GM18861 (cell line): ENCODE data around the gene FBXL19.

Source experiments
- ATAC-seq: cut with Tn5 transposase; IDR thresholded peaks from one replicate; pipeline ENCODE4 v1.9.1; 2021; ENCODE audit not compliant: unreplicated experiment

The FBXL19 gene

DNA sequence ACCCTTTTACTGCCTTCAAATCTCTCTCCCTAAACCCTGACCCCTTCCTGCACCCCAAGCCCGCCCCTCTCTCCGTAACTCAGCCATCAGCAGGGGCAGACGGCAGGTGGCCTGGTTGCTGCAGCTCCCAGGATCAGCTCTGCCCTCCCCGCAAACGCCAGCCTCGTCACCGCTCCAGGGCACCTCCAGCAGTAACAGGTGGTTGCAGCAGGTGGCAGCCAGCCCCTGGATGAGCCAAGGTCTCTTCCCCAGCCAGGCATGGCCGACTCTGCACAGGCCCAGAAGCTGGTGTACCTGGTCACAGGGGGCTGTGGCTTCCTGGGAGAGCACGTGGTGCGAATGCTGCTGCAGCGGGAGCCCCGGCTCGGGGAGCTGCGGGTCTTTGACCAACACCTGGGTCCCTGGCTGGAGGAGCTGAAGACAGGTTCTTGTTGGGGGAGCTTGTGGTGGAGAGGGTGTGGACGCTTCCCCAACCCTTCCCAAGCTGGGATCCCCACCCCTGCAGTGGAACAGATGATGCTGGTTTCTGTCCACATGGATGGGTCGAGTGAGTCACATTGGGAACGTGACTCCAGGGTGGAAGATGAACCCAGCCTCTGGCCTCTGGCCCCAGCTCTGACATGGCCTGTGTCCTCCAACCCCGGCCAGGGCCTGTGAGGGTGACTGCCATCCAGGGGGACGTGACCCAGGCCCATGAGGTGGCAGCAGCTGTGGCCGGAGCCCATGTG, 62.2 kb downstream of the FBXL19 start:
- no peak for ATAC-seq

DNA sequence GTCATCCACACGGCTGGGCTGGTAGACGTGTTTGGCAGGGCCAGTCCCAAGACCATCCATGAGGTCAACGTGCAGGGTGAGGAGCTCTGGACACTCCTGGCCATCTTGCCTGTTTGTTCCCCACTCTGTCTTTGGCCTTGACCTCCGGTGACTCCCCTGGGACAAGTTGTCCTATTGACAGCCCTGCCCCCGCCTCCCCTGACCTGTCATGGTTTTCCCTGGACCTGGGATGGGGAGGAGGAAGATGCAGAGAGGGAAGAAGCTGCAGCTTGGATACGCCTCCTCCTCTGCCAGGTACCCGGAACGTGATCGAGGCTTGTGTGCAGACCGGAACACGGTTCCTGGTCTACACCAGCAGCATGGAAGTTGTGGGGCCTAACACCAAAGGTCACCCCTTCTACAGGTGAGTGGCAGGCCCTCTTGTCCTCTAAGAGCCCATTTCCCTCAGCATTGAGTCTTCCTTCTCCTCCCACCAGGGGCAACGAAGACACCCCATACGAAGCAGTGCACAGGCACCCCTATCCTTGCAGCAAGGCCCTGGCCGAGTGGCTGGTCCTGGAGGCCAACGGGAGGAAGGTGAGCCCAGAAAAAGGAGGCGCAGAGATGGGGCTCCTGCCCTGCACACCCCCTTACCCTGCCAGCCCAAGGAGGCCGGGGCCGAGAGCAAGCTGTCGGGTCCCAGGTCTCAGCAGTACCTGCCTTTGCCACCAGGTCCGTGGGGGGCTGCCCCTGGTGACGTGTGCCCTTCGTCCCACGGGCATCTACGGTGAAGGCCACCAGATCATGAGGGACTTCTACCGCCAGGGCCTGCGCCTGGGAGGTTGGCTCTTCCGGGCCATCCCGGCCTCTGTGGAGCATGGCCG, 63.0 kb downstream of the FBXL19 start:
- no peak for ATAC-seq

DNA sequence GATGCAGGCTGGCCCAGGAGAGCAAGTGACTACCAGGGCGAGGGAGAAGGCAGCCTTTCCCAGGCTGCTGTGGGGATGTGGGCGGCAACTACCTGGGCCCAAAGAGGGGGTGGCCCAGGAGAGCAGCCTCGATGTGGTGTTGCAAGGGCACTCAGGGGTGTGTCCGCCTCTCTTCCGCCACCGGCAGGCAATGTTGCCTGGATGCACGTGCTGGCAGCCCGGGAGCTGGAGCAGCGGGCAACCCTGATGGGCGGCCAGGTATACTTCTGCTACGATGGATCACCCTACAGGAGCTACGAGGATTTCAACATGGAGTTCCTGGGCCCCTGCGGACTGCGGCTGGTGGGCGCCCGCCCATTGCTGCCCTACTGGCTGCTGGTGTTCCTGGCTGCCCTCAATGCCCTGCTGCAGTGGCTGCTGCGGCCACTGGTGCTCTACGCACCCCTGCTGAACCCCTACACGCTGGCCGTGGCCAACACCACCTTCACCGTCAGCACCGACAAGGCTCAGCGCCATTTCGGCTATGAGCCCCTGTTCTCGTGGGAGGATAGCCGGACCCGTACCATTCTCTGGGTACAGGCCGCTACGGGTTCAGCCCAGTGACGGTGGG, 64.3 kb downstream of the FBXL19 start:
- no peak for ATAC-seq

DNA sequence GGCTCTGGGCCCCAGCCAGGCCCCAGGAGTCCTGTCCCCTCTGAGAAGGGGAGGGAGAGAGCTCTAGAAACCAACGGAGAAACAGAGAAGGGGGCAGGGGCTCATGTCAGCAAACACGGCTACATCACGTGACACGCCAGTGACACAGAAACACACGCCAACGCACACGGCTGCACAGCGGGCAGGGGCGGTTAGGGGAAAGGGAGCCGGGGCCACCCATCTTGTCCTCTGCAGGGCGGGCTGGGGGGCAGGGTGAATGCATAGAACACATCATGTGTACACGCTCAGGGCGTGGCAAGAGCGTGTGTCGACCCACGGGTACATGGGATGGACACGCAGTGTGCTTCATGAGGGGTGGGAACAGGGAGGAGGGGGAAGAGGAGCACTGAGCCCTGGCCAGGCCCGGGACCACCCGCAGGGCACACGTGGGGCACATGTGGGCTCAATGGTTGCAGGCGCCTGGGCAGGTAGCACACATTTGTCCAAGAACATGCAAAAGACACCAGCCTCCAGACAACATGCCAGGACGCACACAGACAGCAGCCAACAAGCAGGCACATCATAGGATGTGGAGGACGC, 66.2 kb downstream of the FBXL19 start:
- ATAC-seq, result no peak

DNA sequence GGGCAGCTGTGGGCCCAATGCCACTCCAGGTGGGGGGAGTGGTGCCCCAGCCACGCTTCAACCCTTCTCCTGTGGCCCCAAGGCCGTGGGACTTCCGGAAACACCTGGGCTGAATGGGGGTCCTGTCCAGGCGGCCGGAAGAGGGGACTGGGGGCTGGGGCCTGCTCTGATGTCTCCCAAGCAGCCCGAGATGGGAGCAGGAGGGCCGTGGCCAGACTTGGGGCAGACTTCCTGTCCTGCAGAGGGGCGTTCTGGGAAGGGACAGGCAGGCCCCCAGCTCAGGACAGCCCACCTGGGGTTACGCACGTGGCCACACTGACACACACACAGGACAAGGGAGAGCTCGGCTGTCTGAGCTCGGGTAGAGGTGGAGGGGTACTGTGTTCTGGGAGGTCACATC, 66.7 kb downstream of the FBXL19 start:
- no peak for ATAC-seq

DNA sequence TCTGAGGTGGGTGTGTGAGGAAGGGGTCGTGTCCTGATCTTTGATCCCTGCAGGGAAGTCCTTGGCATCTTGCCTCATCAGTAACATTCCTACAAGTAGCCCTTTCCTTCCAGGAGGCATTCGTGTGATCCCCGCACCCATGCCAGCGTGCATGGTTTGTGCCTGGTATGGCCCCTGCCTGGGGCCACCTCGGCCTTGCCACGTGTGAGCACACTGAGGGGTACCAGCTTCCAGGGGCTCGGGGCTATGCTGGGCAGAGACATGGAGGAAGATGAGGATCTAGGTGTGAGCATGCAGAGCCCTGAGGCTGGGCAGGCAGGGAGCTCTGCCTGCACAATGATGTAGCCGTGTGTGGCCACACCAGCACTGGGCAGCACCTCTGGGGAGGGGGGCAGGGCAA, 67.7 kb downstream of the FBXL19 start:
- ATAC-seq, result no peak

DNA sequence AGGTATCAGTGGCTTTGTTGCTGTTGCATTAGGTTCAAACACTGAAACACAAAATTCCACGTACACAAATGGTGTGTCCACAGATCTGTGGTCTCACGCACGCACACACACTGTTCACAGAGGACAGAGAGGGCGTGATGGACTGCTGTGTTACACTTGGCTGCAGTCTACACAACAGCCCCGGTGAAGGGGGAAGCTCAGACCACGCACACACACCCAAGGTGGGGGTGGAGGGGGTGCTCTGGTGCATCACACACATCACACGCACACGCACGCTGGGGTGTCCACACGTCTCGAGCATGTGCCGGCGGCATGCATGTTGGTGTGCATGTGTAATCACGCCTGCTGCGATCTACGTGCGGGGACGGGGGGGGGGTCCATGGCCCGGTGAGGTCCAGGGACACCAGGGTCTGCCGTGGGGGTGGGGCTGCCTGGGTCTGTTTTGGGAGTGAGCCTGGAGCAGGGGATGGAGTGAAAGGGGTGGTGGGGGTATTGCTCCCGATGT, 69.0 kb downstream of the FBXL19 start:
- ATAC-seq, result no peak

DNA sequence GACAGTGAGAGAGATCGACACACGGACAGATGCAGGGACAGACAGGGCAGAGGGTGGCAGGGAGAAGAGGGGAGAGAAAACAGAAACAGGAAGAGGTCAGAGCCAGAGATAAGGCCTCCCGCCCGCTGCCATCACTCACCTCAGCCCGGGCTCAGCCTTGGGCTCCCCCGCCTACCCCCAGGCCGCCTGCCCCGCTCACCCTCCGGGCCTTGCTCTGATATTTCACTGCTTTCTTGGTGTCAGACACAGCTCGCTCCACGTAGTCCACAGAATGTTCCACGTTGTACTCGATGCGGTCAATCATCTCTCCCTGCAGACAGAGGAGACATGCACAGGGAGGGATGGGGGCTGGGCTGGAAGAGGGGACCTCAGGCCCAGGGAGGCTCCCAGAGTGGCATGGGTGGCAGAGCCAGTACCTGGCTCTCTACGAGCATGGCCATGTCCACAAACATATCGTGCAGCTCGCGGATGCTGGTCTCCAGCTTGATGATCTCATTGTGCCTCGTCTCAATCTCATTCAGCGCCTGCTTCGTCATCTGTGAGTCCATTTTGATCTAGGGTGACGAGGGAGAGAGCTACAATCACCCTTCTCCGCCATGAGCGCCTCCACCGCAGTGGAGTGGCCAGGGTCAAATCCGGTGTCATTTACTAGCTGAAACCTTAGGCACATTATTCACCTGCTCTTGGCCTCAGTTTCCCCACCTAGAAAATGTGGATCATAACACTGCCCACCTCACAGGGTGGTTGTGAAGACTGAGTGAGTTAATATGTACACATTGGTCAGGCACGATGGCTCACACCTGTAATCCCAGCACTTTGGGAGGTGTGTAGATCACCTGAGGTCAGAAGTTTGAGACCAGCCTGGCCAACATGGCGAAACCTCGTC, 69.8 kb downstream of the FBXL19 start:
- ATAC-seq, result no peak

DNA sequence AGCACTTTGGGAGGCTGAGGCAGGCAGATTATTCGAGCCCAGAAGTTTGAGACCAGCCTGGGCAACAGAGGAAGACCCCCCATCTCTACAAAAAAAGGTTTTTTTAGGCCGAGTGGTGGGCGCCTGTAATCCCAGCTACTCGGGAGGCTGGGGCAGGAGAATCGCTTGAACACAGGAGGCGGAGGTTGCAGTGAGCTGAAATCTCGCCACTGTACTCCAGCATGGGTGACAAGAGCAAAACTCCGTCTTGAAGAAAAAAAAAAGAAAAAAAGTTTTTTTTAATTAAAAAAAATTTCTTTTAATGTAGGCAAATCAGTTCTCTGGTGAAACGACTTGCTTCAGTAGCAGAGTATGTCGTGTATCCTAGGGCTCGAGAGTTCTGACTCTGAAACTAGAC, 72.6 kb downstream of the FBXL19 start:
- ATAC-seq, result no peak

DNA sequence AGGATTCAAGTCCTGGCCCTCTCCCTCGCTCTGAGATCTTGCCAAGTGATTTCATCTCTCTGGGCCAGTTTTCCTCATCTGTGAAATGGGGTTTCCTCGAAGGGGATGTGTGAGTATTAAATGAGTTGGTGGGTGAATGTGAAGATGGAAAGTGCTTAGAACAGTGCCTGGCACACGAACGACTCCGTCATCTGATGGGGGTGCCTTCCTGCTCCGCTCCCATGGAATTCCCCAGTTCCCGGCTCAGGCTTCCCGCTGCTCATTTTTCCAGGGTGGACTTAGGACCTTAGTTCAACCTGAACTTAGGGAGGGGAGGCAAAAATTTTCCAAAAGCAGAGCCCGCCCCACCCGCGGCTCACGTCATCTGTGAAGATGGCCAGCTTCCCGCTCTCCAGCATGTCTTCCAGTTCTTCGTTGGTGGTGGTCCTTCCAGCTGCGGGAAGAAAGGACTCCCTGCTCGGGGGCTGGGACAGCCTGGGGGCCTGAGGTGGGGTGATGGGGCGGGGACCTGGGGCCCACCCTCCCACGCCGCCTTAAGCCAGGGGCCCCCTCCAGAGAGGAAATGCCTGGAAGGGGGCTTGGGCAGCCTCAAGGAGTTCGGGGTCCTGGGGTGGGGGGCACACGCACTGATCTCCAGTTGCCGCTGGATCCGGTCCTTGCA, 73.1 kb downstream of the FBXL19 start:
- no peak for ATAC-seq

DNA sequence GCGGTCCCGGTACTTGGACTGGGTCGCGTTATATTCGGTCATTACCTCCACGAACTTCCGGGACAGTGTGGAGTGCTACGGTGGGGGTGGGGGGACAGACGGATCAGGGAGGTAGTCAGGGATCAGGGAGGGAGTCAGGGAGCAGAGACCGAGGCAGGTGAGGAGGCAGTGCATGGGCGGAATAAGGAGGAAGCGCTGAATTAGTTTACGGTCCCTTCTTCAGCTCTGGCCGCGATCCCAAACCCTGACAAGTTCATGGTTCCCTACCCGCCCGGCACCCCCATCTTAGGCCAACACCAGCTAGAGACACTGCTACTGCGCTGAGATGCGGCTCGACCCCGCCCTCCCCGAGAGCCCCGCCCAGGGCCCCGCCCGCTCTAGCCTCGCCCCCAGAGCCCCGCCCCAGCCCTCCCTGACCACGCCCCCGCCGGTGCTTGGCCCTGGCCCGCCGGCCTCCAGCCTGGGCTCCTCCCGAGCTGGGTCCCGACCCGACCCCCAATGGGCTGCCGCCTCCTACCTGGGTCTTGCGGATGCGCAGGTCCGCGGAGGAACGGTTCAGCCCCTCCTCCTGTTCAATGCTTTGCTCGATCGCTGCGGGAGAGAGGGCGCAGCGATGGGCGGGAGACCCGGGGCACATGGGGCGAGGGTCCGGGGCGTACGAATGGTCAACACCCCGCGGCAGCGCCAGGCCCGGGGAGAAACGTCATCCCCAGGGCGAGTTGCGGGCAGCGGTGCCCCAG, 73.8 kb downstream of the FBXL19 start:
- ATAC-seq, result no peak

DNA sequence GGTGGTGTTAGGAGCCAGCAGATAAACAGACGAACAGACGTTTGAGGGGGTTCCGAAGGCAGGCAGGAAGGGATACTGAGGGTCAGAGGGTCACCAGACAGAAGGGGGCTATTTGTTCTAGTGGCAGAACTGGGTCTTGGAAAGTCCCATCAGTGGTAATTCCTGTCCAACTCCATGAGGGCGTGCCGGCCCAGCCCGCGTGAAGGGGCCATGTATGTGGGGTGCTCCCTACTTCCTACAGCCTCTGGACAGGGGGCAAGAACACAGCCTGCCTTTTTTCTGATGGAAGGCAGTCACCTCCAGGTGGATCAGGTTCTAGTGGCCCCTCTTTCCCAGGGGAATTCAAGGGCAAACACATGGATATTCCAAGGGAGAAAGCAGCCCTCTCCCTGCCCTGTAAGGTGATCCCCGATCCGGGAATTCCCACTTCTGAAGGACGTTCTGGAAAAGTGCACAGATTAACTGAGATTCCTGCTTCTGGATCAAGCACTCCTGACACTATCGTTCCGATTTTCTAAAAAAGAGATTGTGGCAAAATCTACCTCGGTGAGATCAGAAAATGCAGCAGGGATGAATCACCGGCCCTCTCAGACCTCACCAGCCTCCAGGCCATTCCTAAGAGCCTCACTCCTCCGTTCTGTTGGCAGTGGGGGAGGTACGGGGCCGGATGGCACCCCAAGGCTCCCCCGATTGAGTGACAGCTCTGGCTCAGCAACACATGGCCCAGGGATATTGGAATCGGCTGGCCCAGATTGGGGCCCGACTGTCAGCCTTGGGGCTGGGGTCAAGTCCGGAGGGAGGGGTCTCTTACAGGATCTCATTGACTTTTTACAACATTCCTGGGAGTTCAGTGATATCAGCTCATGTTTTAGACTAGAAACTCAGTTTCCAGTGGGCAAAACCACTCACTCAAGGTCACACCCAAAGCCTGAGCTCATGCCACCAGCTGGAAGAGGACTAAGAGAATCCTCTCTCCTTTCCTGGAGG, 74.6 kb downstream of the FBXL19 start:
- no peak for ATAC-seq
